Ramos (cell line): ENCODE results near the gene DAD1.
"Not testable (repeated sequence)": the region's sequence is repeated elsewhere in the genome, so short reads cannot be mapped to it uniquely, and the experiment has no call there.

Experiments
- in situ Hi-C: fragments of 300-500 bp; cut with MboI; formaldehyde crosslinking; loops from one replicate; pipeline ENCODE4 v1.14.3; 2022; ENCODE audit warnings: low sequenced_read_pairs; ENCODE audit not compliant: unreplicated experiment

Gene DAD1

DNA sequence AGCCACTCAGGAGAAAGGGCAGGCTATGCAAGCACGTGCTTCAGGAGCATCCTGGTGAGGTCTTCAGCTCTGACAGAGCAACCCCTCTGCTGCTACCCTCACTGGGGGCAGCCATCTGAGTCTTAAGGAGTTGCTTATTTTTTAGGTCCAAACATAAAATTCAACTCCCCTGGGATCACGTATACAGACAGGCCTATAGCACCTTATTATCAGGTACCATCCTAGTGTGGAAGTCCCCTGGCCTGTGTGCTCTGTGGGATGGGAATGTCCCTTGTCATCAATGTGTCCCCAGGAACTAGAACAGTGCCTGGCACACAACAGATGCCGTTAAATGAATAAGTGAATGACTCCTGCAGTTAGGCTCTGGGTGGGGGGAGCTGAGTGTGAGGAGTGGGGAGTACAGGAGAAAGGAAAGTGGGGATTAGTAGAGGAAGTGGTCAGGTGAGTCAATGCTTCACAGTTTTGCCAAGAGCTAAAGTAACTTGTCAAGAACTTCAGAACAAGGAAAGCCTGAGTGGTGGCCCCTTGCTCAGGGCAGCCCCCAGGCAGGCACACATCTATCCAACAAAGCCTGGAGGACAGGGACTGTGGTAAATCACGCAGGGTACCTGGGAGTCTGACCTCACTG is 33.5 kb downstream of the DAD1 start:
- in situ Hi-C loops: loop anchor here (5.0 kb wide), 1 partner anchor 163 kb away; no protein-coding TSS in a partner anchor

DNA sequence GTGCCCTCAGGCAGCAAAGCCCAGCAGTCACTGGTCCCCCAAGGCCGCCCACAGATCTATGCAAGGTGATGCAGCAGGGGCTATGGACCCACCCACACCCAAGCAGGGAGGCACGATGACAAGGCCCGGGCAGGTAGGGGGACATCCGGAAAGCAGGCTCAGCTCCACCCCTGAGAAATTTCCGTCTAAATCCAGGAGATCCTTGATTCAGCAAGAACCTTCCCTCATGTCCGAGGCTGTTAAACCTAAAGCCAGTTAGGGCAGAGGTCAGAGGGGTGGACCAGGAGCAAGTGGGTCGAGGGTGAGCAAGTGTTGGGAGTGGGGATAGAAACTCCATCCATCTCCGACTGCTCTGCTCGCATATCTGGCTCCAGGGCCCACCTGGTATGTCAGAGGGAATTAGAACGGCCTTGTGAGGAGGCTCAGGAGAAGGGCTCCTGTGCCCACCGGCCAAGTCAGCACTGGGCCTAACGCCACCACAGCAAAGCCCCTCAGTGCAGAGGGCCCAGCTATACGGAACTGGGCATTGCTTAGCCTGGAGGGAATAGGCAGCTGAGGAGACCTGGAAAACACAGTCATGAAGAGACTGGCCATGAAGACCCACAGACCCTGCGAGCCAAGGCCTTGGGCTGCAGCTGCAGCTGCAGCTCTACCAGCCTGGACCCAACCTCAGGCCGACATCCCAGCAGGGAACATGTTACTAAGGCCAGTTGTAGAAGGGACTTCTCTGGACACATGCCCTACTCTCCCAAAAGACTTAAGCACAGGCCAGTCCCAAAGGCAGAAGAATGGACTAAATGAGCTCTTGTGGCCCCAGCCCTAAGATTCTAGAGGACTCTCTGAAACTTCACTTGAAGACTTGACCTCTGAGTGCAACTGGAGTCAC is 34.3 kb downstream of the DAD1 start:
- in situ Hi-C loops: loop anchor here (5.0 kb wide), 1 partner anchor 162 kb away; no protein-coding TSS in a partner anchor

DNA sequence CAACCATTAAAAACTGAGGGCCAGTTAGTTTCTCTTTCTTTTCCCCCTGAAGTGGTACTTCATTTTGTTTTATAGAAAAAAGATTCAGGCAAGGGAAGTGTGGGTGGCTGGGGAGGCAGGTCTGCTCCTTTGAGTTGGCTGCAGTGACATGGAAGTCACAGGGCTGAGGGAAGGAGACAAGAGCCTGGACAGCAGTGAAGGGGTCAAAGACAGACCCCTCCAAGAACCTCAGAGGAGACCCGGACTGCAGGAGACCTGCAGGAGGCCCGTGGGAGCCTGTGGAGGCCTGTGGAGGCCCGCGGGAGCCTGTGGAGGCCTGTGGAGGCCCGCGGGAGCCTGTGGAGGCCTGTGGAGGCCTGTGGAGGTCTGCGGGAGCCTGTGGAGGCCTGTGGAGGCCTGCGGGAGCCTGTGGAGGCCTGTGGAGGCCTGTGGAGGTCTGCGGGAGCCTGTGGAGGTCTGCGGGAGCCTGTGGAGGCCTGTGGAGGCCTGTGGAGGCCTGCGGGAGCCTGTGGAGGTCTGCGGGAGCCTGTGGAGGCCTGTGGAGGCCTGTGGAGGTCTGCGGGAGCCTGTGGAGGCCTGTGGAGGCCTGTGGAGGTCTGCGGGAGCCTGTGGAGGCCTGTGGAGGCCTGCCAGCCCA is 35.0 kb downstream of the DAD1 start:
- in situ Hi-C loops: not testable (repeated sequence)

DNA sequence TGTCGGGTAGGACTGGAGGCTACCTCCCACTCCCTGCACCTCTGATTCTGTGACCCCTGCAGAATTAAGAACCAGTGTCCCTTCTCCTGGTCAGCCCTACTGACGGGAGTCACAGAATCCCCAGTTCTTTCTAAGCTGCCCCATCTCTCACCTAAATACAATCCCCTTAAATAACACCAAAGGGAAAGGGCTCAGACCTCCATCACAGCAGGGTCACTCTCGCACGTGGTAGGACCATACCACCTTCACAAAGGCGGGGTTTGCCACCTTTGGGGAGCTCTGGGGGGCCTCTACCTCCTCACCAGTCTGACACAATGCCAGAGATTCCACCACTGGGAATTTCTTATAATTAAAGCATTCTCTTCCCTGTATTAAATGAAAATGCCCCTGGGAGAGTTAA is 35.6 kb downstream of the DAD1 start:
- in situ Hi-C loops: no loop called here

DNA sequence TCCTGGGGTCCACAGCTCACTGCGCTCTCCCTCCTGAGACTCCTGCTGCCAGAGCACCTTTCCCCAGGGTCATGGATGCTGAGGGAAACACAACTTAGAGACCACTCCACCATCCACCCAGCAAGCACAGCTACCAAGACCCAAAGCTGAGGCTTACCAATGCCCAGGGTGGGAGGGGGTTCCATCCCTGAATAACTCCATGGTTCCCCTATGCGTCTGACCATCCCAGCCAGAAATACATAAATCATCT is 36.3 kb downstream of the DAD1 start:
- in situ Hi-C loops: no loop called here

DNA sequence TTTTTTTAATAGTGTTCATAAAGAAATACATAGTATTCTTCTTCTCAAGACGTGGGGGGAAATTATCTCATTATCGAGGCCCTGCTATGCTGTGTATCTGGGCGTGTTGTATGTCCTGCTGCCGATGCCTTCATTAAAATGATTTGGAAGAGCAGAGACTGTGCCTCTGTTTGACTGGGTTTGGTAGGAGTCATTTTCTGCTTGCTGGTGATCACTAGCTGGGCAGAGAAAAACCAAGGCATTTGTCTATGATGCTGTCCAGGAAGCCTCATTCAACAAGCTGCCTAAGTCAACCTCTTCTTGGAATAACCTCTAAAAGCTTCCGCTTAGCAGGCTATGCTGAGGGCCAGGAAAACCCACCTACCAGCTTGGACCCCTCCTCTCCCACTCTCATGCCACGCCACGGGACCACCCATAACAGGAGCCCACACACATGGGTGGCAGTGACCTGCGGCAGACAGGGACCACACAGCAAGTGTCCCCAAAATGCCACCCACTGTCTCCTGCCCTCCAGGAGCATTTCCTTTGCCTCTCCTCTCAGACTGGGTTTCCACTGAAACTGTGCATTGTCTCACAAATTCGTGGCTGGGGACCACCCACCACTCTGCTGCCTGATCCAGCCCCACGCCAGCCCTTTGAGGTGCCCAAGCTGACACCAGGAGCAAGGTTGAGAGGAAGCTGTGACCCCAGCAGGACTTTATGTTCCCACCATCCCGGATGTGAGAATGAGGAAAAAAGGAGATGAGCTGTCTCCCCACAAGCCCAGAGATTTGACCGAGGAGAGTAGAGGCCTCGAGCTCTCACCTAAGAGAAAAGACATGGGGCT is 36.8 kb downstream of the DAD1 start:
- in situ Hi-C loops: no loop called here

DNA sequence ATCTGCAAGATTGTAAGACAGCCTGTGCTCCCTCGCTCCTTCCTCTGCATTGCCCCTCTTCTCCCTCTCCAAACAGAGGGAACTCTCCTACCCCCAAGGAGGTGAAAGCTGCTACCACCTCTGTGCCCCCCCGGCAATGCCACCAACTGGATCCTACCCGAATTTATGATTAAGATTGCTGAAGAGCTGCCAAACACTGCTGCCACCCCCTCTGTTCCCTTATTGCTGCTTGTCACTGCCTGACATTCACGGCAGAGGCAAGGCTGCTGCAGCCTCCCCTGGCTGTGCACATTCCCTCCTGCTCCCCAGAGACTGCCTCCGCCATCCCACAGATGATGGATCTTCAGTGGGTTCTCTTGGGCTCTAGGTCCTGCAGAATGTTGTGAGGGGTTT is 37.4 kb downstream of the DAD1 start:
- in situ Hi-C loops: no loop called here

DNA sequence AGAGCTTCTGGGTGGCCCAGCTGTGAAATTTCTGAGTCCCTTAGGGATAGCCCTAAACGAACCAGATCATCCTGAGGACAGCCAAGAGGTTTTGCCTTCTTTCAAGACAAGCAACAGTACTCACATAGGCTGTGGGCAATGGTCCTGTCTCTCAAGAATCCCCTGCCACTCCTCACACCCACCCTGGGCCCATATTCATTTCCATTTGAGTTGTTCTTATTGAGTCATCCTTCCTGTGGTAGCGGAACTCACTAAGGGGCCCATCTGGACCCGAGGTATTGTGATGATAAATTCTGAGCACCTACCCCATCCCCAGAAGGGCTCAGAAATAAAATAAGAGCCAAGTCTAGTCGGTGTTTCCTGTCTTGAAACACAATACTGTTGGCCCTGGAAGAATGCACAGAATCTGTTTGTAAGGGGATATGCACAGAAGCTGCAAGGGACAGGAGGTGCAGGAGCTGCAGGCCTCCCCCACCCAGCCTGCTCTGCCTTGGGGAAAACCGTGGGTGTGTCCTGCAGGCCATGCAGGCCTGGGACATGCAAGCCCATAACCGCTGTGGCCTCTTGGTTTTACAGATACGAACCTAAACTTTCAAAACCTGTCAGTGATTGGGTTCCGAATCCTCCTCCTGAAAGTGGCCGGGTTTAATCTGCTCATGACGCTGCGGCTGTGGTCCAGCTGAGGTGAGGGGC is 38.9 kb downstream of the DAD1 start:
- in situ Hi-C loops: no loop called here

DNA sequence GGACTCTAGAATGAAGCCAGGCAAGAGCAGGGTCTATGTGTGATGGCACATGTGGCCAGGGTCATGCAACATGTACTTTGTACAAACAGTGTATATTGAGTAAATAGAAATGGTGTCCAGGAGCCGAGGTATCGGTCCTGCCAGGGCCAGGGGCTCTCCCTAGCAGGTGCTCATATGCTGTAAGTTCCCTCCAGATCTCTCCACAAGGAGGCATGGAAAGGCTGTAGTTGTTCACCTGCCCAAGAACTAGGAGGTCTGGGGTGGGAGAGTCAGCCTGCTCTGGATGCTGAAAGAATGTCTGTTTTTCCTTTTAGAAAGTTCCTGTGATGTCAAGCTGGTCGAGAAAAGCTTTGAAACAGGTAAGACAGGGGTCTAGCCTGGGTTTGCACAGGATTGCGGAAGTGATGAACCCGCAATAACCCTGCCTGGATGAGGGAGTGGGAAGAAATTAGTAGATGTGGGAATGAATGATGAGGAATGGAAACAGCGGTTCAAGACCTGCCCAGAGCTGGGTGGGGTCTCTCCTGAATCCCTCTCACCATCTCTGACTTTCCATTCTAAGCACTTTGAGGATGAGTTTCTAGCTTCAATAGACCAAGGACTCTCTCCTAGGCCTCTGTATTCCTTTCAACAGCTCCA is 39.6 kb downstream of the DAD1 start:
- in situ Hi-C loops: no loop called here

DNA sequence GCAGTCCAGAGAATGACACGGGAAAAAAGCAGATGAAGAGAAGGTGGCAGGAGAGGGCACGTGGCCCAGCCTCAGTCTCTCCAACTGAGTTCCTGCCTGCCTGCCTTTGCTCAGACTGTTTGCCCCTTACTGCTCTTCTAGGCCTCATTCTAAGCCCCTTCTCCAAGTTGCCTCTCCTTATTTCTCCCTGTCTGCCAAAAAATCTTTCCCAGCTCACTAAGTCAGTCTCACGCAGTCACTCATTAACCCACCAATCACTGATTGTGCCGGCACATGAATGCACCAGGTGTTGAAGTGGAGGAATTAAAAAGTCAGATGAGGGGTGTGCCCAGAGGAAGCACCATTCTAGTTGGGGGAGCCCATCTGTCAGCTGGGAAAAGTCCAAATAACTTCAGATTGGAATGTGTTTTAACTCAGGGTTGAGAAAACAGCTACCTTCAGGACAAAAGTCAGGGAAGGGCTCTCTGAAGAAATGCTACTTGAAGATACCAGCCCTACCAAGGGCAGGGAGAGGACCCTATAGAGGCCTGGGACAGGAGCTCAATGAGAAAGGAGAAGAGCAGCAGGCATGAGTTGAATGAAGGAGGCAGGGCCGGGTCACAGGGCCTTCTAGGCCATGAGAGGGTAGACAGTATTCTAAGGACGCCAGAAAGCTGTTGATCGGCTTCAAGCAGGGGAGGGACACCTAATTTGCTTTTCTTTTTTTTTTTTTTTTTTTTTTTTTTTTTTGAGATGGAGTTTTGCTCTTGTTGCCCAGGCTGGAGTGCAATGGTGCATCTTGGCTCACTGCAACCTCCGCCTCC is 40.9 kb downstream of the DAD1 start:
- in situ Hi-C loops: no loop called here

DNA sequence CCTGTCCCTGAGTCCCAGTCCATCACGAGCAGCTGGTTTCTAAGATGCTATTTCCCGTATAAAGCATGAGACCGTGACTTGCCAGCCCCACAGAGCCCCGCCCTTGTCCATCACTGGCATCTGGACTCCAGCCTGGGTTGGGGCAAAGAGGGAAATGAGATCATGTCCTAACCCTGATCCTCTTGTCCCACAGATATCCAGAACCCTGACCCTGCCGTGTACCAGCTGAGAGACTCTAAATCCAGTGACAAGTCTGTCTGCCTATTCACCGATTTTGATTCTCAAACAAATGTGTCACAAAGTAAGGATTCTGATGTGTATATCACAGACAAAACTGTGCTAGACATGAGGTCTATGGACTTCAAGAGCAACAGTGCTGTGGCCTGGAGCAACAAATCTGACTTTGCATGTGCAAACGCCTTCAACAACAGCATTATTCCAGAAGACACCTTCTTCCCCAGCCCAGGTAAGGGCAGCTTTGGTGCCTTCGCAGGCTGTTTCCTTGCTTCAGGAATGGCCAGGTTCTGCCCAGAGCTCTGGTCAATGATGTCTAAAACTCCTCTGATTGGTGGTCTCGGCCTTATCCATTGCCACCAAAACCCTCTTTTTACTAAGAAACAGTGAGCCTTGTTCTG is 41.6 kb downstream of the DAD1 start:
- in situ Hi-C loops: no loop called here

DNA sequence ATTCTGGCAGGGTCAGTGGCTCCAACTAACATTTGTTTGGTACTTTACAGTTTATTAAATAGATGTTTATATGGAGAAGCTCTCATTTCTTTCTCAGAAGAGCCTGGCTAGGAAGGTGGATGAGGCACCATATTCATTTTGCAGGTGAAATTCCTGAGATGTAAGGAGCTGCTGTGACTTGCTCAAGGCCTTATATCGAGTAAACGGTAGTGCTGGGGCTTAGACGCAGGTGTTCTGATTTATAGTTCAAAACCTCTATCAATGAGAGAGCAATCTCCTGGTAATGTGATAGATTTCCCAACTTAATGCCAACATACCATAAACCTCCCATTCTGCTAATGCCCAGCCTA is 42.3 kb downstream of the DAD1 start:
- in situ Hi-C loops: no loop called here

DNA sequence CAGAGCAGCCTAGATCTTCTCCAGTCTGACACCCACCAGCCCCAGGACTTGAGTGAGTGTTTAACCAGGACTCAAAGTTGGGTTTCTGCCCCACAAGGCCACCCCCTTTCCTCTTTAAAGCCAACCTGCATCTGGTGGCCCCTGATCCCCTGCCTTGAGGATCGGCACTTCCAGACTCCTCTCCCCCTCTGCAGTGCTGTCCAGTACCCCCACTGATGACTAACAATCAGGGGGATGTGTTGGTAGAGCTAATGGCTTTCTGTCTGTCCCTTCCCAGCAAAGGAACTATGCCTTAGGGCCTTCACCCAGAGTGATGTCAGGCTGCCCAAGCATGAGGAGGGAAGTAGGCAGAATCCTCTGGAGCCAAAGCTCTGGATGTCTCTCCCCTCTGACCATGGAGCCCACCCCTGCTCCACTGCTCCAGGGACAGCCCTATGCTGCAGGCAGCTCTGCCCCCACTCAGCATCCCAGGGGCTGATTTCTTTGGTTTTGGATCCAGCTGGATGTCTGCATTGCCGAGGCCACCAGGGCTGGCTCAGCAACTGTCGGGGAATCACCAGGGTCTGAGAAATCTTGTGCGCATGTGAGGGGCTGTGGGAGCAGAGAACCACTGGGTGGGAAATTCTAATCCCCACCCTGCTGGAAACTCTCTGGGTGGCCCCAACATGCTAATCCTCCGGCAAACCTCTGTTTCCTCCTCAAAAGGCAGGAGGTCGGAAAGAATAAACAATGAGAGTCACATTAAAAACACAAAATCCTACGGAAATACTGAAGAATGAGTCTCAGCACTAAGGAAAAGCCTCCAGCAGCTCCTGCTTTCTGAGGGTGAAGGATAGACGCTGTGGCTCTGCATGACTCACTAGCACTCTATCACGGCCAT is 42.9 kb downstream of the DAD1 start:
- in situ Hi-C loops: no loop called here

DNA sequence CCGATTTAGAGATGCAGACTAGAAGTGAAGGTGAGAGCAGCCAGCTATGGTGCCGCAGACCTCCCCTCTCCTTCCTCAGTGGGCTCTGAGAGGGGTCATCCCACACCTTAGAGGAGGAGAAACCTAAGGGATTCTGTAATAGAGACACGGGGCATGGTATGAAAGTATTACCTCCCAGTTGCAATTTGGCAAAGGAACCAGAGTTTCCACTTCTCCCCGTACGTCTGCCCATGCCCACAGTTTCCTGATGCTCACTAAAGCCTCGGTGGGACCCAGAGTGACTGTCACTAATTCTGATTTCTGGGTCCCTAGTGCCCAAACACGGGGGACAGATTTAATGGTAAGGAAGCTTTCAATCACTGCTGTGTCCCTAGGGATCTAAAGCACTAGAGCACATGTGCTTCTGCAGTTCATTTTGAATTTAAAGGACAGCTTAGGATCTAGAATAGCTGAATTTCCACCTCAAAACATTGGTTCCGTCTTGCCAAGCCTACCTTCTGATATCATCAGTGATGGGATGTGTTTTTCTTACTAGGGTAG is 44.1 kb downstream of the DAD1 start:
- in situ Hi-C loops: no loop called here

DNA sequence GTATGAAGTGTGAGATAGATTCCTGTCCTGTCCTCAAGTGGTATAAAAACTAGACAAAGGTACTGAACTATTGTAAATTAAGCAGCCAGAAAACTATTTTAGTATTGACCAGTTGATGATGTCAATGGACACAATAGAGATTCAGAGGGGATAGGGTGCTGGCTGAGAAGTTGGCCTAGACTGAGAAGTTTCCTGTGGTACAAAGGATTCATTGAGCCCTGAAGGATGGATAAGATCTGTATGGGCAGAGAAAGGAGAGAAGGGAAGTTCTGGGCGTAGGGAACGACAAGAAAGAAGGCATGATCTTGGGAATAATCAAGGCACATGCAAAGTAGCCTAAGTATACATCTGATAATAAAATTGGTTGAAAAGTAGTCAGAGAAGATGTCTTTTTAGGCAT is 44.6 kb downstream of the DAD1 start:
- in situ Hi-C loops: no loop called here

DNA sequence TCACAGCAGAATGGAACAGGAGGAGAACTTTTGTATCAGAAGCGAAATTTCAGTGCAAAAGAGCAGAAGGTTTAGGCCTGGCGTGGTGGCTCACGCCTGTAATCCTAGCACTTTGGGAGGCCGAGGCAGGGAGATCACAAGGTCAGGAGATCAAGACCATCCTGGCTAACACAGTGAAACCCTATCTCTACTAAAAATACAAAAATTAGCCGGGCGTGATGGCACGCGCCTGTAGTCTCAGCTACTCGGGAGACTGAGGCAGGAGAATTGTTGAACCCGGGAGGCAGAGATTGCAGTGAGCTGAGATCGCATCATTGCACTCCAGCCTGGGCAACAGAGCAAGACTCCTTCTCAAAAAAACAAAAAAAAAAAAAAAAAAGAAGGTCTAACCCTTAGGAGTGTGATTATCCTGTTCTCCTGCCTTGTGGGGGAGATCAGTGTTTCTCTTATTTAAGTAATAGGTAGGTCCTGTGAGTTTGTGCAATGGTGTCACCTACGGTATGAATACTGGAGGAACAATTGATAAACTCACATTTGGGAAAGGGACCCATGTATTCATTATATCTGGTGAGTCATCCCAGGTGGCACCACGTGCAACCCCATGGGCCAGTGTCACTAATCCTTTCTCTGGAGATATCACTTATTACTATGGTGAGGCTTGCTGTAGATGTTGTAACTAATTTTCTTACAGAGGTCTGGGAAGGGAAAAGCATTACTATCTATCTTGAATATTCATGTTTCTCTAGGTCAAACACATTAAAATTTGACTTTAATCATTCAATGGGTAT is 45.3 kb downstream of the DAD1 start:
- in situ Hi-C loops: not testable (repeated sequence)

DNA sequence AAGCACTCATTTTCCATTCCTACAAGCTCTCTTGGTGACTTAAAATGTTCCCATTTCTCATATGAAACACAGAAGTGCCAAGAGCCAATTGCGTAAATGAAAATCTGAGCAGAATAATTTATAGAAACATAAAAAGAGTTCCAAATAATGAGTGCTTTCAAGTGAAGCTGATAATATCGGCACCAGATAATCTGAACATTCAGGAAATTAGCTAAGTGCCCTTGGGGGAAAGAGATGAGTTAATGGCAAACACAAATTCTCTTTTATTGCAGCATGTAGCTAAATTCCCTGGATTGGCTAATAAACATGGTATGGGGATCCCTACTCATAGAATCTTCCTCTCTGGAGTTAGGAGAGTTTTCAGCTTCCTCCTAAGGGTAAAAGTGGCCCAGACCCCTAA is 46.7 kb downstream of the DAD1 start:
- in situ Hi-C loops: no loop called here
